GM13976 (cell line): Measurements from ENCODE around the gene TMEM214.

Experiments
- DNase-seq: peaks from one replicate; pipeline ENCODE4 v3.0.0; 2012; ENCODE audit warnings: low spot score
- in situ Hi-C: fragments of 300-500 bp; cut with MboI; formaldehyde crosslinking; loops from one replicate; pipeline ENCODE4 v1.12.0; 2022; ENCODE audit warnings: low sequenced_read_pairs, mixed read lengths, inconsistent platforms; ENCODE audit not compliant: unreplicated experiment
- TF ChIP-seq, protein P1 (sequence below): IDR thresholded peaks from 2 replicates; pipeline ENCODE4 v1.5.1; 2012; ENCODE audit warnings: borderline replicate concordance, mild to moderate bottlenecking; ENCODE audit not compliant: insufficient read depth; ENCODE audit errors: extremely low read depth, missing control alignments, control extremely low read depth

The TMEM214 gene

DNA sequence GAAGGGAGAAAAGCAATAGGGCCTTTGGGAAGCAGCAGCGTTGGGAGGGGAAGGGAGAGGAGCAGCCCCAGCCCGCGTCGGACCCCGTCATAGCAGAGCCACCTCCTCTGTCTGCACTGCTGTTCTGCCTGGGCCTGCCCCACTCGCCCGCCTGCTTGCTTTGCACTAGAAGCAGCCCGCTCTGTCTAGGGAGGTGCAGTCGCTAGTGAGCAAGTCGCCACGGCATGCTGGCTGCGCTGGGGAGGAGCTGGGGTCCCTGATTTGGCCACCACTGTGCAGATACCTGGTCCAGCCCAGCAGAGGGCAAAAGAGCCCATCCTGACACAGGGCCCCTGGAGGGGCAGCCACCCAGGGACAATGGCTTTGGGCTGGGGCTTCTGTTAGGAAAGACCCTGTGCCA is 8.0 kb upstream of the TMEM214 start:
- DNase-seq: no peak

GRCh38 chr2:27025281-27025800 is 7.4 kb upstream of the TMEM214 start:
- in situ Hi-C loops: no loop called here
- no peak for DNase-seq
- TF ChIP-seq, protein P1, sequence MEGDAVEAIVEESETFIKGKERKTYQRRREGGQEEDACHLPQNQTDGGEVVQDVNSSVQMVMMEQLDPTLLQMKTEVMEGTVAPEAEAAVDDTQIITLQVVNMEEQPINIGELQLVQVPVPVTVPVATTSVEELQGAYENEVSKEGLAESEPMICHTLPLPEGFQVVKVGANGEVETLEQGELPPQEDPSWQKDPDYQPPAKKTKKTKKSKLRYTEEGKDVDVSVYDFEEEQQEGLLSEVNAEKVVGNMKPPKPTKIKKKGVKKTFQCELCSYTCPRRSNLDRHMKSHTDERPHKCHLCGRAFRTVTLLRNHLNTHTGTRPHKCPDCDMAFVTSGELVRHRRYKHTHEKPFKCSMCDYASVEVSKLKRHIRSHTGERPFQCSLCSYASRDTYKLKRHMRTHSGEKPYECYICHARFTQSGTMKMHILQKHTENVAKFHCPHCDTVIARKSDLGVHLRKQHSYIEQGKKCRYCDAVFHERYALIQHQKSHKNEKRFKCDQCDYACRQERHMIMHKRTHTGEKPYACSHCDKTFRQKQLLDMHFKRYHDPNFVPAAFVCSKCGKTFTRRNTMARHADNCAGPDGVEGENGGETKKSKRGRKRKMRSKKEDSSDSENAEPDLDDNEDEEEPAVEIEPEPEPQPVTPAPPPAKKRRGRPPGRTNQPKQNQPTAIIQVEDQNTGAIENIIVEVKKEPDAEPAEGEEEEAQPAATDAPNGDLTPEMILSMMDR: no peak

More for the DNA sequence above, 8.0 kb upstream of the TMEM214 start:
- TF ChIP-seq, protein P1: no peak
- in situ Hi-C loops: no loop called here

DNA sequence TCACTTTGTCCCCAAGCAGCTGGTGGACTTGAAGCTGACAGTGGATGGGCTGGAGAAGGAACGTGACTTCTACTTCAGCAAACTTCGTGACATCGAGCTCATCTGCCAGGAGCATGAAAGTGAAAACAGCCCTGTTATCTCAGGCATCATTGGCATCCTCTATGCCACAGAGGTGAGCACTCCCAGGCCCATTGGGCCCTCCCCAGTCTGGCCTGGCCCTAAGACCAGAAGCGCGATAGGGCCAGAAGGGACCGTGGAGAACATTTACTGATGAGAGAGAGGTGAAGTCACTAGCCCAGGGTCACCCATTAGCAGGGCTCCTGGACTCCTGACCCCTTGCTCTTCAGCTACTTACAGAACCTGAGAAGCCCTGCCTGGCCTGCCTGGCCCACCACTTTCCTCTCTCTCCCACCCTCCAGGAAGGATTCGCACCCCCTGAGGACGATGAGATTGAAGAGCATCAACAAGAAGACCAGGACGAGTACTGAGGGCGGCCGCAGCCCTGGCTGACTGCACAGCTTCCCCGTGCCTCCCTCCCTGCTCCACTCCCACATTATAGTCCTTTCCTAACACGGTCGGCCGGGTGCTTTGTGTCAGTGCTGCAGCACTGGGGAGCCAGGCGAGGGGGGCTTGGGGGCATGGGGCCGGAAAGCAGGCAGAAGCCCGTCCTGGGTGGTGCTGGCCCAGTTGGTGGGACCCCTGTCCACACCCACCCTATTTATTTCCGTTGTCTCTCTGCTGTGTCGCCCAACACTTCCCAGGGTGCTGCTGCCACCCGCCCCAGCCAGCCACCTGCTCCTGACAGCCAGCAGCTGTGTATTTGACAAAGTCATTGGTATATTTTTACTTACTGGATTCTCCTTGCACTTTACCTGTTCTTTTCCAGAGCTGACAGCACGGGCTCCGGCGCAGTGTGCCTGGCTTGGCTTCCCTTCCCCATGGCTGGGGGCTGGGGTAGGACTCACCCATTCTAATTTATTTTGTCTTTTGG is 6.6 kb upstream of the TMEM214 start:
- TF ChIP-seq, protein P1: no peak
- in situ Hi-C loops: no loop called here
- DNase-seq: no peak

GRCh38 chr2:27027211-27027651 is 5.5 kb upstream of the TMEM214 start:
- TF ChIP-seq, protein P1: no peak
- in situ Hi-C loops: no loop called here
- DNase-seq: no peak

- DNase-seq: no peak
- in situ Hi-C loops: no loop called here
- TF ChIP-seq, protein P1: no peak
These were observed 3.7 kb upstream of the TMEM214 start for GRCh38 chr2:27029051-27029450.

DNA sequence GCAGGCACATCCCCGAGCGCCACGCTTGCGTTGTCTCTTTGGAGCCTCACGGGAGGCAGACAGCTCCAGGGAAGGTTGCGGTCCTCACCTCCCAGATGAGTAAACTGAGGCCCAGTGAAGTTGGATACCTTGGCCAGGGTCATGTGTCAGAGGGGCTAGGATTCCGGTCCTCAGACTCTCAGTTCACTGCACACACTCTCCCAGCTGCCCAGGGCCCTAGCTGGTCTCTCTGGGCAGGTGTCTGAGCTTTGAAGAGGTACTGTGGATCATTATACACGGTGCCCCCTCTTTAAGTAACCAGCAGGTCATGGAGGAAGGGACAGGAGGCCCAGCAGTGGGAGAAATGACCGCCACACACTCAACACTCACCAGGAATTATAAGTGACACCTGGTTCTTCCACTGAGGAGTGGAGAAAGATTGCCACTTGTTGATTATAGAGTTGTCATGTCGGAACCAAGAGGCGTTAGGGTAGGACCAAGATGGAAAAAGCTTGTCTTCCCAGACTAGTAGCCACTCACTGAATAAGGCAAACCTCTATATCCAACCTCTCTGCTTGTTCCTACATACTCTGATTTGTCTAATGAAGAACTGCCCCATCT is 588 bp downstream of the TMEM214 start:
- TF ChIP-seq, protein P1: no peak
- in situ Hi-C loops: no loop called here

More for the DNA sequence above, 588 bp downstream of the TMEM214 start:
- DNase-seq: no peak
